BJ (cell line): ENCODE data around the gene TTC23. TPM values are rescaled to one million over a fixed set of nuclear protein-coding genes. Genes with fewer than 3 reads are reported as not detected.
A peak's percentile ranks its signal among the peaks of the same experiment; 100 is the strongest.

ENCODE experiments used
- CTCF ChIA-PET: fragments of 350-600 bp; formaldehyde crosslinking; extraction: SDS; loops from one replicate; lab custom pipeline; 2021; ENCODE audit warnings: antibody characterized with exemption, inconsistent platforms; lab: Yijun Ruan, JAX
- POLR2A ChIA-PET: fragments of 300-600 bp; sonication (Branson Sonifier 250); formaldehyde crosslinking; extraction: SDS; loops from one replicate; lab custom pipeline; 2021; ENCODE audit warnings: antibody characterized with exemption; lab: Charles Lee
- DNase-seq: peaks from one replicate; pipeline ENCODE4 v3.0.0-alpha.2; 2011; ENCODE audit warnings: low read depth
- H3K27me3 ChIP-seq: 2 replicates; pipeline ENCODE4 v1.6.0; 2011; ENCODE audit warnings: low read length; ENCODE audit not compliant: control insufficient read depth, insufficient read depth
- H3K36me3 ChIP-seq: 2 replicates; pipeline ENCODE4 v1.5.1; 2011; ENCODE audit warnings: low read length; ENCODE audit not compliant: control insufficient read depth, insufficient read depth
- H3K4me3 ChIP-seq: 2 replicates; pipeline ENCODE4 v1.5.1; 2011; ENCODE audit warnings: low read depth, mild to moderate bottlenecking, control low read depth, low read length
- CTCF ChIP-seq: IDR thresholded peaks from 2 replicates; pipeline ENCODE4 v1.5.1; 2011; ENCODE audit warnings: low read depth, mild to moderate bottlenecking, control low read depth, inconsistent platforms, low read length, moderate library complexity; ENCODE audit not compliant: insufficient read depth
- polyA plus RNA-seq: library from polyadenylated mRNA; depleted of rRNA; stranded (reverse); fragments of >200 nt; gene quantifications from 2 replicates; pipeline ENCODE4 v1.2.3, GENCODE V29; 2011

The TTC23 gene
- polyA plus RNA-seq, 1 experiment, result 3.6 TPM

GRCh38 chr15:99264125-99264524 lies 14.7 kb upstream of the TTC23 start:
- Histone ChIP-seq H3K27me3 (no peaks in the 10 kb centered on the region), H3K36me3 (no peaks in the 10 kb centered on the region), H3K4me3 (no peak overlapping the region)
- TF ChIP-seq CTCF, result no peak
- ChIA-PET POLR2A (no interaction called here), CTCF (interaction anchor here (1.3 to 3.7 kb wide), 3 partner anchors 9 to 440 kb away, joined by 3 to 35 read pairs (median 6); no protein-coding TSS in a partner anchor)
- no peak for DNase-seq

GRCh38 chr15:99257107-99257750 lies 7.8 kb upstream of the TTC23 start:
- no peak overlapping the region for H3K4me3 ChIP-seq
- ChIA-PET CTCF (interaction anchor here (0.9 to 1.5 kb wide), 2 partner anchors 15 to 17 kb away, joined by 3 to 4 read pairs; no protein-coding TSS in a partner anchor), POLR2A (no interaction called here)
- H3K36me3 ChIP-seq, result no peaks in the 10 kb centered on the region
- DNase-seq, result no peak
- TF ChIP-seq CTCF, result no peak
- H3K27me3 ChIP-seq, result no peaks in the 10 kb centered on the region

- H3K27me3 ChIP-seq, result no peaks in the 10 kb centered on the region
- CTCF ChIA-PET, result interaction anchor here (1.6 to 2.0 kb wide), 4 partner anchors 10 to 450 kb away, joined by 3 to 8 read pairs (median 7); no protein-coding TSS in a partner anchor
- no peaks in the 10 kb centered on the region for H3K36me3 ChIP-seq
- no peak for TF ChIP-seq CTCF
- peak; percentile 19 for DNase-seq
- POLR2A ChIA-PET, result no interaction called here
- no peak overlapping the region for H3K4me3 ChIP-seq
Observed at GRCh38 chr15:99253381-99254090, 4.2 kb upstream of the TTC23 start.

GRCh38 chr15:99252326-99252725 lies 2.9 kb upstream of the TTC23 start:
- Histone ChIP-seq H3K4me3 (no peak overlapping the region), H3K36me3 (no peaks in the 10 kb centered on the region), H3K27me3 (no peaks in the 10 kb centered on the region)
- no peak for DNase-seq
- ChIA-PET POLR2A (no interaction called here), CTCF (interaction anchor here (0.6 to 1.8 kb wide), 3 partner anchors 20 to 452 kb away, joined by 3 to 6 read pairs (median 4); no protein-coding TSS in a partner anchor)
- TF ChIP-seq CTCF, result no peak
